ENCODE data around the gene CDK9.

GRCh38 chr9:127769929-127770582 lies 15.8 kb upstream of the CDK9 start:
- TF ChIP-seq CTCF (IDR thresholded peaks at IDR 0.05) (no peak), POLR2A (IDR thresholded peaks at IDR 0.05) (no peak)

All from breast epithelium (tissue), 3 donors.